Activated gamma-delta T cell (primary cell): Measurements from ENCODE around the gene FCF1.

Experiments
- DNase-seq: peaks from one replicate; lab custom pipeline; 2025; lab: John Stamatoyannopoulos, UW

The FCF1 gene

DNA sequence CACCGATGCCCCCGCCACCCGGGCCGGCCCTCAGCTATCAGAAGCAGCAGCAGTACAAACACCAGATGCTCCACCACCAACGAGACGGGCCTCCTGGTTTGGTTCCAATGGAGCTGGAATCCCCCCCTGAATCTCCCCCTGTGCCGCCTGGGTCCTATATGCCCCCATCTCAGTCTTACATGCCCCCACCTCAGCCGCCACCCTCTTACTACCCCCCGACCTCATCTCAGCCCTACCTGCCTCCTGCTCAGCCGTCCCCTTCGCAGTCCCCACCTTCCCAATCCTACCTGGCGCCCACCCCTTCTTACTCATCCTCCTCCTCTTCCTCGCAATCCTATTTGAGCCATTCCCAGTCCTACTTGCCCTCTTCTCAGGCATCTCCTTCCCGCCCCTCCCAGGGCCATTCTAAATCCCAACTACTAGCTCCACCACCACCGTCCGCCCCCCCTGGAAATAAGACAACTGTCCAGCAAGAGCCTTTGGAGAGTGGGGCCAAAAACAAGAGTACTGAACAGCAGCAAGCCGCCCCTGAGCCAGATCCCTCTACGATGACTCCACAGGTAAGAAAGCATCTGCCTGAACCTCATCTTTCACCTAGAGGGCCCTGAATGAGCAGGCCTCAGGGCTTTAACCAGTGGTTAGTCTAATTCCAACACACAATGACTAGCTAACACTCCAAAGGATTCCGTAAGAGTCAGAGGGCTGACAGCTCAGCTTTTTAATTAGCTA, 51.0 kb downstream of the FCF1 start:
- no peak for DNase-seq

DNA sequence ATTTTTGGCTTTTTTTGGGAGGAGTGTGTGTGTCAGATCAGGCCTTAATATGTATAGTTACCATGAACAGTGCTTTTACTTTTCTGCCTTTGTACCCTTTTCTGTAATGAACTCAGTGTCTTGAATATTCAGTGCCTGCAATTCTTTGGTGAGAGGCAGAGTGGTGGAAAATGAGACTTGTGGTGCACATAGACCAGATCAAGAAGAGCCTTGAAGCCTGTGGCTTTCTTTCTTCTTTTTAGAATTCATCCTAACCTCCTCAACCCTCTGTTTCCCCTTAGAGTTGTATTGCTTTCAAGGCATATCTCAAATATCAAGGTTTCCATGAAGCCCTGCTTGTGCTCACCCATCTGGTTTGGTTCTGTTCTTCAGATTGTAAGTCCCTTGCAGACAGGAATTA, 52.8 kb downstream of the FCF1 start:
- no peak for DNase-seq

DNA sequence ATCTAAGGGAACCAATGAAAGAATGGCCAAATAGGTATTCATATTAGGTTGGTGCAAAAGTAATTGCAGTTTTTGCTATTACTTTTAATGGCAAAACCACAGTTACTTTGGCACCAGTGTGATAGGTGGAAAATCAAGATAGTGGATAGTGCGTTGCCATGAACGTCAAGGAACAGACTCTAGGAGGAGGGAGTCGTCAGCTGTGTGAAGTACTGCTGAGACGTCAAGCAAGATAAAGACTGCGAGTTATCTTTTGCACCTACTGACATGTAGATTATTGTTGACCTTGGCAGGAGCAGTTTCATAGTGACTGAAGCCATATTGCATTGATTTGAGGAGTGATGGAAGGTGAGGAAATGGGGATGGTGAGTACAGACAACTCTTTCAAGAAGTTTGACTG, 58.5 kb downstream of the FCF1 start:
- DNase-seq, result no peak

DNA sequence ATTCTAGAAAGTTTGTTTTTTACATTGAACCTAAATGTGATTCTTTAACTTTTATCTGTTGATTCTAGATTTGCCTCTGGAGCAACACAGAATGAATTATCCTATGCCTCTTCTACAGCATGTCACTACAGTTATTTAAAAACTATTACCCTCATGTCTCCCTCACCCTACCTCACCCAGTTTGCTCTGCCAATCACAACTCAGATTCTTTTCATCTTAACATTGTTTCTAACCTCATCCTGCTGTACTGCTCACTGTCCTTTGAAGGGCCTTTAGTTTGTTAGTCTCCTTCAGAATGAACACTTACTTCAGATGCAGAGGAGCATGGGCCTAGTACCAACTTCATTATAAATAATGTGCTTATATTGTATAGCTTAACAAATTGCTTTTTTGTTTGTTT, 71.7 kb downstream of the FCF1 start:
- no peak for DNase-seq

DNA sequence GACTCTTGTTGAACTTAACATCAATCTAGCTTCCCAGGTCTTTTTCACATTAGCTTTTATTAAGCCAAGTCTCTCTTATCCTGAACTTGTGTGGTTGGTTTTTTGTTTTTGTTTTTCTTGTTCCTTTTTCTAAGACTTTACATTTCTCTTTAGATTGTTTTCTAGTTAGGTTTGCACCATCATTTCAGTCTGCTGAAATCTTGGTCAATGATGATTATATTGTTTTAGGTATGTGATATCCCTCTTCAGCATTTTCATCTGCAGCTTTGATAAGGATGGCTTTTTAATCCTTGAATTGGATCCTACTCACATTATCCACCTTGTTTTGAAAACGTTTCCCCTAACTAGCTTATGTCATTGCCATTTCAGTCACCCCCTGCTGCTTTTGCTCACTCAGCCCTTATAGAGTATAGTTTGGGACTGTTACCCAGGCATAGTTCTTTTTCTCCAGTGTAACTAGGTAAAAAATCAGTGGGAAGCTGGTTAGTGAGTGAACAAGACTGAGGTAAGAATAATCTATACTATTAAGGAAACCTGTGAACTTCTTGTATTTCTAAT, 72.2 kb downstream of the FCF1 start:
- DNase-seq, result no peak

DNA sequence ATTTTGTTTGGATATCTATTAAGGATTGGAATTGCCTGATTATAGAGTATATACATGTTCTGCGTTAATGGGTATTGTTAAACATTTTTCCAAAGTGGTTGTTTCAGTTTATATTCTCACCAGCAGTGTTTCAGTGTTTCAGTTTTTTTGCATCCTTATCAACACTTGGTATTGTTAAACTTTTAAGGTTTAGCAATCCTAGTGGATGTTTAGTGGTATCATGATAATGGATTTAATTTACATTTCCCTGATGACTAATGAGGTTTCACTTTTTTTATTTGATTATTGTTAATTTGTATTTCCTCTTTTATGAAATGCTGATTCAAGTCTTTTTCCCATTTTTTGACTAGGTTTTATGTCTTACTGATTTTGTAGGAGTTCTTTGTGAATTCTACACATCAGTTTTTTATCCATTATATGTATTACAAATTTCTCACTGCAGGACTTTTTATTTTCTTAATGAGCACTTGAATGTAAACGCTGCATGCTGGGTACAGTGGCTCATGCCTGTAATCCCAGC, 73.9 kb downstream of the FCF1 start:
- DNase-seq, result no peak
